ENCODE results near the gene DOK1. TPM values are rescaled to one million over a fixed set of nuclear protein-coding genes. Genes with fewer than 3 reads are reported as not detected.

DOK1 gene
- total RNA-seq, 1 donor from 2014 or later = 19.3 TPM

DNA sequence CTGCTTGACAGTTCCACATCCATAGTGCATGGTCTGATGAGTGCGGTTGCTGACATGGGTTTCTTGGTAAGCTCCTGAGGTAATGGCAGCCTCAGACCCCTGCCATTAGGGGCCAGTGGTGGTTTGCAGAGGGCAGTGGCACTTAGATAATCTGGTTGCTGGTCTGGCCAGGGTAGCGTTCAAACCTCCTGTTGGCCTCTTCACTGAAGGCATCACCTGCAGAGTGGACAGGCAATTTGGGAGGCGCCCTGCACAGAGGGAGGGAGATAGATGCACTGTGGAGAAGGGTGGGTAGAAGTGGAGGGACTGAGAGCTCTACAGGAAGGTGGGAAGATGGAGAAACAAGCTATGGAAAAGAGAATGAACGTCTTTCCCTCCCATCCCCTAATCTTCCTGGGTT is 21.1 kb upstream of the DOK1 start:
- no peak for FAIRE-seq
- Histone ChIP-seq H3K79me2 (ENCODE audit: insufficient read depth, low read length) (peaks cover 25% of the 10 kb centered on the region), H3K27me3 (ENCODE audit: insufficient read depth, low read length) (no peaks in the 10 kb centered on the region), H3K9me3 (ENCODE audit: insufficient read depth, low read depth, low read length) (no peaks in the 10 kb centered on the region), H3K36me3 (ENCODE audit: insufficient read depth, low read length) (peaks cover 11% of the 10 kb centered on the region), H2AFZ (ENCODE audit: low read depth, low read length) (no peak overlapping the region), H3K27ac (ENCODE audit: low read depth, low read length) (no peak overlapping the region), H3K4me1 (ENCODE audit: insufficient read depth, low read length) (peaks cover 13% of the 10 kb centered on the region), H3K4me2 (ENCODE audit: low read length) (no peak overlapping the region), H4K20me1 (ENCODE audit: insufficient read depth, low read length) (peaks cover 24% of the 10 kb centered on the region), H3K9ac (ENCODE audit: low read length) (no peak overlapping the region), H3K4me3 (ENCODE audit: insufficient read depth, low read depth, low read length) (no peak overlapping the region)
- TF ChIP-seq EZH2 (IDR thresholded peaks at IDR 0.05; ENCODE audit: insufficient read depth, low read length) = no peak
- TF ChIP-seq, protein P1, sequence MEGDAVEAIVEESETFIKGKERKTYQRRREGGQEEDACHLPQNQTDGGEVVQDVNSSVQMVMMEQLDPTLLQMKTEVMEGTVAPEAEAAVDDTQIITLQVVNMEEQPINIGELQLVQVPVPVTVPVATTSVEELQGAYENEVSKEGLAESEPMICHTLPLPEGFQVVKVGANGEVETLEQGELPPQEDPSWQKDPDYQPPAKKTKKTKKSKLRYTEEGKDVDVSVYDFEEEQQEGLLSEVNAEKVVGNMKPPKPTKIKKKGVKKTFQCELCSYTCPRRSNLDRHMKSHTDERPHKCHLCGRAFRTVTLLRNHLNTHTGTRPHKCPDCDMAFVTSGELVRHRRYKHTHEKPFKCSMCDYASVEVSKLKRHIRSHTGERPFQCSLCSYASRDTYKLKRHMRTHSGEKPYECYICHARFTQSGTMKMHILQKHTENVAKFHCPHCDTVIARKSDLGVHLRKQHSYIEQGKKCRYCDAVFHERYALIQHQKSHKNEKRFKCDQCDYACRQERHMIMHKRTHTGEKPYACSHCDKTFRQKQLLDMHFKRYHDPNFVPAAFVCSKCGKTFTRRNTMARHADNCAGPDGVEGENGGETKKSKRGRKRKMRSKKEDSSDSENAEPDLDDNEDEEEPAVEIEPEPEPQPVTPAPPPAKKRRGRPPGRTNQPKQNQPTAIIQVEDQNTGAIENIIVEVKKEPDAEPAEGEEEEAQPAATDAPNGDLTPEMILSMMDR (IDR thresholded peaks at IDR 0.05; ENCODE audit: insufficient read depth, low read depth, low read length) = no peak
- peaks cover 10% of the 10 kb centered on the region for H3K36me3 Mint-ChIP-seq (ENCODE audit: low read depth, unreplicated experiment)
- H3K4me1 Mint-ChIP-seq (ENCODE audit: low read depth, unreplicated experiment) = peaks cover 8% of the 10 kb centered on the region
- H3K9me3 Mint-ChIP-seq (ENCODE audit: unreplicated experiment) = no peaks in the 10 kb centered on the region
- no peaks in the 10 kb centered on the region for H3K27me3 Mint-ChIP-seq (ENCODE audit: low read depth, unreplicated experiment)
- peak overlapping the region; percentile 1 for H3K4me3 Mint-ChIP-seq (ENCODE audit: unreplicated experiment)
- H3K27ac Mint-ChIP-seq (ENCODE audit: unreplicated experiment) = no peak overlapping the region
- DNase-seq (ENCODE audit: low read depth) = no peak

GRCh38 chr2:74534411-74534810 is 20.1 kb upstream of the DOK1 start:
- no peak overlapping the region for H3K9ac ChIP-seq (ENCODE audit: low read length)
- FAIRE-seq = no peak
- no peak for DNase-seq (ENCODE audit: low read depth)
- peaks cover 8% of the 10 kb centered on the region for H3K4me1 Mint-ChIP-seq (ENCODE audit: low read depth, unreplicated experiment)
- peaks cover 10% of the 10 kb centered on the region for H3K36me3 Mint-ChIP-seq (ENCODE audit: low read depth, unreplicated experiment)
- TF ChIP-seq, protein P1 (IDR thresholded peaks at IDR 0.05; ENCODE audit: insufficient read depth, low read depth, low read length) = no peak
- TF ChIP-seq EZH2 (IDR thresholded peaks at IDR 0.05; ENCODE audit: insufficient read depth, low read length) = no peak
- peaks cover 3% of the 10 kb centered on the region for H3K27me3 Mint-ChIP-seq (ENCODE audit: low read depth, unreplicated experiment)
- no peak overlapping the region for H3K4me2 ChIP-seq (ENCODE audit: low read length)
- H3K4me3 ChIP-seq (ENCODE audit: insufficient read depth, low read depth, low read length) = no peak overlapping the region
- H3K79me2 ChIP-seq (ENCODE audit: insufficient read depth, low read length) = peaks cover 15% of the 10 kb centered on the region
- H3K27me3 ChIP-seq (ENCODE audit: insufficient read depth, low read length) = no peaks in the 10 kb centered on the region
- H3K36me3 ChIP-seq (ENCODE audit: insufficient read depth, low read length) = peaks cover 11% of the 10 kb centered on the region
- H3K9me3 Mint-ChIP-seq (ENCODE audit: unreplicated experiment) = no peaks in the 10 kb centered on the region
- H4K20me1 ChIP-seq (ENCODE audit: insufficient read depth, low read length) = peaks cover 19% of the 10 kb centered on the region
- H3K9me3 ChIP-seq (ENCODE audit: insufficient read depth, low read depth, low read length) = no peaks in the 10 kb centered on the region
- H3K27ac ChIP-seq (ENCODE audit: low read depth, low read length) = no peak overlapping the region
- peaks cover 8% of the 10 kb centered on the region for H3K4me1 ChIP-seq (ENCODE audit: insufficient read depth, low read length)
- no peak overlapping the region for H2AFZ ChIP-seq (ENCODE audit: low read depth, low read length)
- H3K27ac Mint-ChIP-seq (ENCODE audit: unreplicated experiment) = no peak overlapping the region
- no peak overlapping the region for H3K4me3 Mint-ChIP-seq (ENCODE audit: unreplicated experiment)

DNA sequence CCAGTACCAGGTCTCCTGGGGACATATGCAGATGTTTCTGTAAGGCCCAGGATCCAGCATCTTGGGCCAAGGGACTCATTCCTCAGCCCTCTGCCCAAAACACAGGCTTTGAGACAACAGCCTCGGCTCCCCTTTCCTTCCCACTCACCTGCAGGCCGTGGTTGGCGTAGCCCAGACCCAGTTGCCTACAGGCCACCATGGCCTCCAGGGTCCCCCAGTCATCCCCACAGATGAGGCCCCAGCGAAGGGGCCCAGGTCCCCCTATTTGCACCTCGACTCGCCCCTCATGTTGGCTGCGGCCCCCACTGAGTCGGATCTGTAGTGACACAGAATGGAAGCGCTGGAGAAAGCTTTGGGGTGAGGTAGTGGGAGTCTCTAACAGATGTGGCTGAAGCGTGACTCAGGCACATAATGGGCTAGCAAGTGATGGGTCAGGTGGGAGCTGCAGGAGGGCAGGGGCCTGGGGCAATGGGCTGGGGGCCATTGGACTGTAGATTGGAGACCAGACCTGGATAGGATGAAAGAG is 19.0 kb upstream of the DOK1 start:
- TF ChIP-seq, protein P1 (IDR thresholded peaks at IDR 0.05; ENCODE audit: insufficient read depth, low read depth, low read length) = no peak
- no peak for TF ChIP-seq EZH2 (IDR thresholded peaks at IDR 0.05; ENCODE audit: insufficient read depth, low read length)
- Histone ChIP-seq H2AFZ (ENCODE audit: low read depth, low read length) (no peak overlapping the region), H3K79me2 (ENCODE audit: insufficient read depth, low read length) (peaks cover 5% of the 10 kb centered on the region), H3K4me3 (ENCODE audit: insufficient read depth, low read depth, low read length) (no peak overlapping the region), H3K4me2 (ENCODE audit: low read length) (no peak overlapping the region), H3K9me3 (ENCODE audit: insufficient read depth, low read depth, low read length) (no peaks in the 10 kb centered on the region), H4K20me1 (ENCODE audit: insufficient read depth, low read length) (peaks cover 19% of the 10 kb centered on the region), H3K27me3 (ENCODE audit: insufficient read depth, low read length) (no peaks in the 10 kb centered on the region), H3K9ac (ENCODE audit: low read length) (no peak overlapping the region), H3K27ac (ENCODE audit: low read depth, low read length) (no peak overlapping the region), H3K36me3 (ENCODE audit: insufficient read depth, low read length) (peaks cover 11% of the 10 kb centered on the region), H3K4me1 (ENCODE audit: insufficient read depth, low read length) (peaks cover 8% of the 10 kb centered on the region)
- Mint-ChIP-seq H3K9me3 (ENCODE audit: unreplicated experiment) (no peaks in the 10 kb centered on the region), H3K4me1 (ENCODE audit: low read depth, unreplicated experiment) (peaks cover 8% of the 10 kb centered on the region), H3K4me3 (ENCODE audit: unreplicated experiment) (no peak overlapping the region), H3K27ac (ENCODE audit: unreplicated experiment) (no peak overlapping the region), H3K27me3 (ENCODE audit: low read depth, unreplicated experiment) (peaks cover 3% of the 10 kb centered on the region), H3K36me3 (ENCODE audit: low read depth, unreplicated experiment) (peaks cover 10% of the 10 kb centered on the region)
- FAIRE-seq (no peak), DNase-seq (ENCODE audit: low read depth) (no peak)
